Nephron progenitor cell (in vitro differentiated cells): ENCODE data around the gene EPHA4.

Experiments
- DNase-seq: peaks from one replicate; pipeline ENCODE4 v3.0.0; 2021
- H3K27ac Mint-ChIP-seq: 2 replicates; pipeline ENCODE4 v1.8.0; 2021; ENCODE audit warnings: mild to moderate bottlenecking, moderate library complexity, mixed read lengths
- H3K27me3 Mint-ChIP-seq: 2 replicates; pipeline ENCODE4 v1.8.0; 2021; ENCODE audit warnings: mild to moderate bottlenecking, low read depth, mixed read lengths; ENCODE audit not compliant: poor library complexity
- H3K36me3 Mint-ChIP-seq: 2 replicates; pipeline ENCODE4 v1.8.0; 2021; ENCODE audit warnings: low read depth, mixed read lengths
- H3K4me1 Mint-ChIP-seq: 2 replicates; pipeline ENCODE4 v1.8.0; 2021; ENCODE audit warnings: mixed read lengths
- H3K4me3 Mint-ChIP-seq: 2 replicates; pipeline ENCODE4 v1.8.0; 2021; ENCODE audit warnings: mild to moderate bottlenecking, moderate library complexity, mixed read lengths
- H3K9me3 Mint-ChIP-seq: 2 replicates; pipeline ENCODE4 v1.8.0; 2021; ENCODE audit warnings: mild to moderate bottlenecking, moderate library complexity, mixed read lengths
- TF ChIP-seq, protein P1 (sequence below): fragments of 200-600 bp; sonication (generic); IDR thresholded peaks from 2 replicates; pipeline ENCODE4 v1.5.0; 2021; ENCODE audit warnings: antibody characterized with exemption

EPHA4 gene

DNA sequence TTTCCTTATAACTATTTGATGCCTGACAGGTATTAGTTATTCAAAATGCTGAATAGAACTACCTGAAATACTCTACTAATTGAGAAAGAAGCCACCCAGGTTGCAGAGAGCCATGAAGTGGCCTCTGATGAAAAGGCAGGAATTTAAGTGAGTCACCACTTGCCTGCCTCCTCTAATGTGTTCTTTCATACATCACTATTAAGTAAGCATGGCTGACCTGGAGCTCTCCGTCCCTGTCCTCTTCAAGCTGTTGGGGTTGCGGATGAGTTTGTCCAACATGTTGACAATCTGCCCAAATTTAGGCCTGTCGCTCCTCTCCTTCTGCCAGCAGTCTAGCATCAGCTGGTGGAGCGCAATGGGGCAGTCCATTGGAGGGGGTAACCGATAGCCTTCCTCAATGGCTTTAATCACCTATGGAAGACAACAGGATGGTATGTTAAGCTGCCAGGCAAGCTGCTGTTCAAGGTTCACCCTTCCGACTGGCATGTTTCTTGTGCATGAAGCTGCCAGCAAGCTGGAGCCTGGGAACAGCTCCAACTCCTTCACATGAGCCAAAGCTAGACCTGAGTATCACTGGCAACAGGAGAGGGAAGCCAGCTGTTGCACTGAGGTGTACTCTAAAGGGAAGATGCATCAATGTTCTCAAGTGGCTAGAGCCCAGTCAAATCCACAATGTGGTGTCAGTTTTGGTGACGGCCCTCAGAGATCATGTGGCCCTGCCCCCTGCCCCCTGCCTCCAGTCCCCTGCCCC, 142.2 kb downstream of the EPHA4 start:
- TF ChIP-seq, protein P1, sequence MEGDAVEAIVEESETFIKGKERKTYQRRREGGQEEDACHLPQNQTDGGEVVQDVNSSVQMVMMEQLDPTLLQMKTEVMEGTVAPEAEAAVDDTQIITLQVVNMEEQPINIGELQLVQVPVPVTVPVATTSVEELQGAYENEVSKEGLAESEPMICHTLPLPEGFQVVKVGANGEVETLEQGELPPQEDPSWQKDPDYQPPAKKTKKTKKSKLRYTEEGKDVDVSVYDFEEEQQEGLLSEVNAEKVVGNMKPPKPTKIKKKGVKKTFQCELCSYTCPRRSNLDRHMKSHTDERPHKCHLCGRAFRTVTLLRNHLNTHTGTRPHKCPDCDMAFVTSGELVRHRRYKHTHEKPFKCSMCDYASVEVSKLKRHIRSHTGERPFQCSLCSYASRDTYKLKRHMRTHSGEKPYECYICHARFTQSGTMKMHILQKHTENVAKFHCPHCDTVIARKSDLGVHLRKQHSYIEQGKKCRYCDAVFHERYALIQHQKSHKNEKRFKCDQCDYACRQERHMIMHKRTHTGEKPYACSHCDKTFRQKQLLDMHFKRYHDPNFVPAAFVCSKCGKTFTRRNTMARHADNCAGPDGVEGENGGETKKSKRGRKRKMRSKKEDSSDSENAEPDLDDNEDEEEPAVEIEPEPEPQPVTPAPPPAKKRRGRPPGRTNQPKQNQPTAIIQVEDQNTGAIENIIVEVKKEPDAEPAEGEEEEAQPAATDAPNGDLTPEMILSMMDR, result no peak
- Mint-ChIP-seq H3K4me3 (no peak overlapping the region), H3K4me1 (peaks cover 35% of the 10 kb centered on the region), H3K27ac (no peak overlapping the region), H3K36me3 (peaks cover 84% of the 10 kb centered on the region), H3K9me3 (no peaks in the 10 kb centered on the region), H3K27me3 (no peaks in the 10 kb centered on the region)
- no peak for DNase-seq

DNA sequence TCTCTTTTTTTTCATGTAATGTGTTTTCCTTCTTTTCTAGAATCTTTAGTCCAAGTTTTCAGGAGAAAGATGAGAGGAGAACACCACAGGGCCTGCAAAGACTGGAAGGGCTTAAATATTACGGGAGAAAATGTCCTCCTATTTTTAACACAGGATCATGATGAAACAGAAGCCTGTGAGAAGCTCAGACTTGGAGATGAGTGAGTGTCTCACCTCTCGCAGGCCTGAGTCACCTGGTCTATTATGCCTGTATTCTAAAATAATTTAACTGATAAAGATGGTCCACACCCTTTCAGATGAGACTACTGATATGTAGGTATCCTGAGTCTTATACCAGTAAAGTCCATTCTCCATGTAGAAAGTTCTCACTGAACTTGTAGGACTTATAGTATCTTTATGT, 143.2 kb downstream of the EPHA4 start:
- TF ChIP-seq, protein P1, result no peak
- no peak overlapping the region for H3K4me3 Mint-ChIP-seq
- no peak for DNase-seq
- H3K36me3 Mint-ChIP-seq, result peaks cover 84% of the 10 kb centered on the region
- H3K27me3 Mint-ChIP-seq, result no peaks in the 10 kb centered on the region
- peaks cover 28% of the 10 kb centered on the region for H3K4me1 Mint-ChIP-seq
- H3K9me3 Mint-ChIP-seq, result no peaks in the 10 kb centered on the region
- H3K27ac Mint-ChIP-seq, result peak overlapping the region; percentile 8

DNA sequence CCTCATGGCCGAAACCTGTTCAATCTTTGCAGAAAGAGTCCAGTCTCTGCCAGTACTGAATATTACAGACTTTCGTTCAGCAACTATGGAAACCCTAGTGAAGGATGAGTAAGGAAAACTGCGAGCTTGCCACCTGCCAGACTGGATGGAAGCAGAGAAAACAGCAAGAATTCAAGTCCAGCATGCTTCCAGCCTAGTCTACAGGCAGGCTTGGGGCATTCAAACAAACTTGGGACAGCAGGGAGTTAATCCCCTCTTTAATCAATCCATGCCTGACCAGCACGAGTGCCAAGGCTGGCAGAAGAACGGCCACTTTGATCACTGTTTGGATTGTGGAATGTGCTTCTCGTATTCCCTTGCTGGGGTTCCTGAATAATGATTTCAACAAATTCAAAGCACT, 145.2 kb downstream of the EPHA4 start:
- TF ChIP-seq, protein P1, result no peak
- Mint-ChIP-seq H3K27ac (peak overlapping the region; percentile 40), H3K4me3 (no peak overlapping the region), H3K9me3 (no peaks in the 10 kb centered on the region), H3K4me1 (peaks cover 26% of the 10 kb centered on the region), H3K27me3 (no peaks in the 10 kb centered on the region), H3K36me3 (peaks cover 86% of the 10 kb centered on the region)
- DNase-seq, result no peak

DNA sequence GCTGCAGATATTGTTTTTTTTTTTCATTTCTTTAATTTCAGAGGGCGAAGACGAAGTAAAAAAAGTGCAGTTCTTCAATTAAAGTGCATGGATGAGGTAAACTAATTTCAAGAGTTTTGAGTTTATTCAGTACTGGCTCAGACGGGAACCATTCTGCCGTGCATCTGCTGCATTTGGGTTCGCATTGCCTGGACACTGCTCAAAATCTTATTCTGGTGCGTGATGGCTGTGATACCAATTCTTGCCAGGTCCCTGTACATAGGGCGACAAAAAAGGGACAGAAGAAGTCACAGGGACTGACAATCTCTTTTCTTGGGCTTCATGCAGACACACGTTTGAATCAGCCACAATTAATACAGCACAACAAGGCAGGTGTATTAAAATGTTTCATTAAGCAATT, 146.2 kb downstream of the EPHA4 start:
- no peak for DNase-seq
- H3K9me3 Mint-ChIP-seq, result no peaks in the 10 kb centered on the region
- peaks cover 26% of the 10 kb centered on the region for H3K4me1 Mint-ChIP-seq
- peak overlapping the region; percentile 85 for H3K27ac Mint-ChIP-seq
- H3K27me3 Mint-ChIP-seq, result no peaks in the 10 kb centered on the region
- TF ChIP-seq, protein P1, result no peak
- H3K36me3 Mint-ChIP-seq, result peaks cover 84% of the 10 kb centered on the region
- no peak overlapping the region for H3K4me3 Mint-ChIP-seq

DNA sequence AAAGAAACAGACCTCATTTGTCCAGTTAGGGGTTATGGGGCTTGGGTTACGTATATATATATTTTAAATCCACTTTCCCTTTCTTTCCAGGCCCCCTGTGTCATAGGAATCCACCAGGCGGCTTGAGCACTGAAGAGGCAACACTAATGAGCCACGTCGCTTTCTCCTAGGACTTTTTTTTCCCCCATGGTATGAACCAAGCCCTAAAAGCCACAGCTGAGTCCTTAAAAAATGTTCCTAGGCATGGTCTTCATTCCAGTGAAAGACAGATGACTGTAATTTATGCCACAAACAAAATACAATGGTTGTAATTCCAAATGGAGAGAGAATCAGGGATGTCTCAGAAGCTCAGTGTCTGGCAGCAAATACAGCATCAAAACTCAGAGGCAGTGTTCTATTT, 146.8 kb downstream of the EPHA4 start:
- no peak overlapping the region for H3K4me3 Mint-ChIP-seq
- no peaks in the 10 kb centered on the region for H3K27me3 Mint-ChIP-seq
- no peaks in the 10 kb centered on the region for H3K9me3 Mint-ChIP-seq
- peak overlapping the region; percentile 85 for H3K27ac Mint-ChIP-seq
- DNase-seq, result no peak
- TF ChIP-seq, protein P1, result no peak
- peaks cover 26% of the 10 kb centered on the region for H3K4me1 Mint-ChIP-seq
- peaks cover 84% of the 10 kb centered on the region for H3K36me3 Mint-ChIP-seq

DNA sequence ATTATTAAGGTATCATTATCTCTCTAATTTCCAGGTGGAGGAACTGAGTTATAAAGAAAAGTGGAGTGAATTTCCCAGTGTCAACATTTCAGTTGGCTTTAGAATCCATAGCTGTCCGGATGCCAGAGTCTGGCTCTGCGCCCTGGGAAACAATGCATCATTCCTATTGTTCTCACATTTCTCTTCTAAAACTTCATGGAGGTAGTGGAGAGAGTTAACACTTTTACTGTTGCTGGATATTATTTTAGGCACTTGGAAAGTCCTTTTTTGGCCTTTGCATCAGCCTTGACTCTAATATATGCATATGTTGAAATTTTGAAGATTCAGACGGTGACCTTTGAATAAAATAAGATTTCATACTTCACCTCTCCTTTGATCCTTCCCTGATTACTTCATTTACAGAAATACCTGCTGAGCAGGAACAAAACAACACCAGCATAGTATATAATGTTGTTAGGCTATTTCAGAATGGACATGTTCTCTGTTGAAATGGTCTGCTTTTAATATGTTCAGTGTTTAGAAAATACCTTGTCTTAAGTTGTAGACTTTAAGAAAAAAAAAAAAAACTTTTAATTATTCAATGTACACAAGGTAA, 148.8 kb downstream of the EPHA4 start:
- TF ChIP-seq, protein P1, result no peak
- Mint-ChIP-seq H3K36me3 (peaks cover 85% of the 10 kb centered on the region), H3K9me3 (no peaks in the 10 kb centered on the region), H3K27ac (peak overlapping the region; percentile 38), H3K4me3 (no peak overlapping the region), H3K27me3 (no peaks in the 10 kb centered on the region), H3K4me1 (peaks cover 26% of the 10 kb centered on the region)
- DNase-seq, result no peak
